ENCODE data around the gene NECTIN3. TPM values are rescaled to one million over a fixed set of nuclear protein-coding genes. Genes with fewer than 3 reads are reported as not detected.

Gene NECTIN3
- total and polyA plus RNA-seq, 11 donors, result 1.8 to 13.8 (median 8.8) TPM

GRCh38 chr3:111068574-111068973 is 3.0 kb upstream of the NECTIN3 start:
- TF ChIP-seq CTCF (IDR thresholded peaks at IDR 0.05) (no peak), POLR2A (IDR thresholded peaks at IDR 0.05) (no peak)
- Histone ChIP-seq H3K27ac (no peak overlapping the region), H3K4me1 (peaks cover 0 to 23% (median 14%) of the 10 kb centered on the region in 12 donors), H3K9me3 (no peaks in the 10 kb centered on the region), H3K27me3 (peaks cover 0 to 17% (median 0%) of the 10 kb centered on the region in 9 donors), H3K4me3 (no peak overlapping the region), H3K36me3 (no peaks in the 10 kb centered on the region)
- 70 to 79% (median 74%) methylated on average over 1 of the region's 1 CpG for WGBS, 4 donors
- ATAC-seq (no peak), DNase-seq (no peak)
- intact Hi-C loops (cut with DNase I), result no loop called here

GRCh38 chr3:111069974-111070771 is 1.4 kb upstream of the NECTIN3 start:
- peak; percentile 12 to 27 (median 23) for ATAC-seq

GRCh38 chr3:111070772-111071256 is 802 bp upstream of the NECTIN3 start:
- TF ChIP-seq POLR2A (IDR thresholded peaks at IDR 0.05) (no peak), CTCF (IDR thresholded peaks at IDR 0.05) (no peak)
- peak in 2 of 5 donors; percentile 26 to 67 for DNase-seq
- peak; percentile 34 to 69 (median 60) for ATAC-seq
- intact Hi-C loops (cut with DNase I), result loop anchor here in 1 of 10 donors (10.0 kb wide), 1 partner anchor 1336 kb away; no protein-coding TSS in a partner anchor
- Histone ChIP-seq H3K36me3 (no peaks in the 10 kb centered on the region), H3K27me3 (peaks cover 0 to 18% (median 0%) of the 10 kb centered on the region in 9 donors), H3K4me3 (peak overlapping the region; percentile 76 to 97 (median 86)), H3K4me1 (peaks cover 0 to 27% (median 15%) of the 10 kb centered on the region in 12 donors), H3K27ac (peak overlapping the region; percentile 81 to 92 (median 84)), H3K9me3 (no peaks in the 10 kb centered on the region)
- 0% methylated on average over 22 to 23 of the region's 23 CpGs for WGBS, 4 donors

More at GRCh38 chr3:111069974-111070771, 1.4 kb upstream of the NECTIN3 start:
- Histone ChIP-seq H3K27me3 (peaks cover 0 to 18% (median 0%) of the 10 kb centered on the region in 9 donors), H3K4me1 (peaks cover 0 to 27% (median 15%) of the 10 kb centered on the region in 12 donors), H3K27ac (peak overlapping the region; percentile 81 to 92 (median 84)), H3K9me3 (no peaks in the 10 kb centered on the region), H3K4me3 (peak overlapping the region; percentile 76 to 97 (median 86)), H3K36me3 (no peaks in the 10 kb centered on the region)
- intact Hi-C loops (cut with DNase I), result loop anchor here in 1 of 10 donors (10.0 kb wide), 1 partner anchor 1335 kb away; no protein-coding TSS in a partner anchor
- peak in 4 of 5 donors; percentile 29 to 40 (median 34) for DNase-seq
- TF ChIP-seq POLR2A (IDR thresholded peaks at IDR 0.05) (no peak), CTCF (IDR thresholded peaks at IDR 0.05) (no peak)
- WGBS, 4 donors, result 7 to 9% (median 7%) methylated on average over 25 of the region's 25 CpGs

Measured in heart left ventricle (tissue), 16 donors.